NOMO-1 (cell line): Measurements from ENCODE around the gene DDIT4.
"Not testable (repeated sequence)": the region's sequence is repeated elsewhere in the genome, so short reads cannot be mapped to it uniquely, and the experiment has no call there.

Experiments used
- DNase-seq, 2 experiments: peaks; one replicate each; lab custom pipeline; 2025; ENCODE audit not compliant: unreplicated experiment in 2 of 2; lab: John Stamatoyannopoulos, UW

DDIT4 gene

DNA sequence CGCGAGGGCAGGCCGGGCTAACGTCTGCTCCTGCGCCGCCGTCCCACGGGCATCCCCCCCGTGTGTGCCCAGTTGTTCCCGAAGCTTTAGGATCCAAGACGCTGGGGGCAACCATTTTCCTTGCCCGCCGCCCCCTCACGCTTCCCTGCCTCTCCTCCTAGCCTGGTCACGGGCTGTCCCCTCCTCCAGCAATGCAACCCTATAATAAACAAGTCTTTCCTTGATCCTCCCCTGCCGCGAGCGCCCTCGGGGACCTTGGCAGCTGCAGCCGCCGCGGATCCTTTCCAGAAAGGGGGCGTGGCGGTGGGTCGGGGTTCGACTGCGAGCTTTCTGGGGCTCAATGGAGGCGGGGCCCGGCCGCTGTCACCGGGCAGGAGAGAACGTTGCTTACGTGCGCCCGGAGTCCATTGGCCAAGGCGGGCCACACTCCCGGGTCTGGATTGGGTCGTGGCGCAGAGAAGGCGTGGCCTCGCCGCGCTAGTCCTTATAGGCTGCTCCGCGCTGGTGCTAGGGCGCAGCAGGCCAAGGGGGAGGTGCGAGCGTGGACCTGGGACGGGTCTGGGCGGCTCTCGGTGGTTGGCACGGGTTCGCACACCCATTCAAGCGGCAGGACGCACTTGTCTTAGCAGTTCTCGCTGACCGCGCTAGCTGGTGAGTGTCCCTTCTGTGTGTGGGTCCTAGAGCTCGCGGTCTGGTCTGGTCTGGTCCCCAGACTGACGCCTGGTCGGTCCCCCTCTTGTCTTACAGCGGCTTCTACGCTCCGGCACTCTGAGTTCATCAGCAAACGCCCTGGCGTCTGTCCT, at the start of gene DDIT4:
Gene DDIT4, plus strand, starts transcription at position 515 of the 803 bp plus-strand sequence. CDS start 293 bp downstream, outside the sequence.
- peak; percentile 98 to 99 for DNase-seq

- DNase-seq: not testable (repeated sequence)
These were observed 49.5 kb upstream of the DDIT4 start for GRCh38 chr10:72224191-72224590.

DNA sequence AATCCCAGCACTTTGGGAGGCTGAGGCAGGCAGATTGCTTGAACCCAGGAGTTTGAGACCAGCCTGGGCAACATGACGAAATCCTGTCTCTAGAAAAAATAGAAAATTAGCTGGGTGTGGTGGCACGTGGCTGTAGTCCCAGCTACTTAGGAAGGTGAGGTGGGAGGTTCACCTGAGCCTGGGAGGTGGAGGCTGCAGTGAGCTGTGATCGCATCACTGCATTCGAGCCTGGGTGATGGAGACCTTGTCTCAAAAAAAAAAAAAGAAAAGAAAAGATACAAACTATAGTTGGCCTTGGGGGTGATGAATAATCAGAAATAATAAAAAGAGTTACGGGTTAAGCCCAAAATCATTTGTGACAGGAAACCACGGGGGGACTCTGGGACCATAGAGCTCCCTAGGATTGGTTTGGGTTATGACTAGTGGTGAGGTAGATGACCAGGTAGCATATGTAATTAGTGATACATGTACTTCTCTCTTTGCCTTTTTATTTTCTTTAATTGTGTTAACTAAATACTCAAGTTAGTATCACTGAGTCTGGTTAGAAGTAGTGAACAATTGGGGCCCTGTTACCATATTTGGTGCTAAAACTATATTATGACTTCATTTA, 47.2 kb upstream of the DDIT4 start:
- no peak for DNase-seq

DNA sequence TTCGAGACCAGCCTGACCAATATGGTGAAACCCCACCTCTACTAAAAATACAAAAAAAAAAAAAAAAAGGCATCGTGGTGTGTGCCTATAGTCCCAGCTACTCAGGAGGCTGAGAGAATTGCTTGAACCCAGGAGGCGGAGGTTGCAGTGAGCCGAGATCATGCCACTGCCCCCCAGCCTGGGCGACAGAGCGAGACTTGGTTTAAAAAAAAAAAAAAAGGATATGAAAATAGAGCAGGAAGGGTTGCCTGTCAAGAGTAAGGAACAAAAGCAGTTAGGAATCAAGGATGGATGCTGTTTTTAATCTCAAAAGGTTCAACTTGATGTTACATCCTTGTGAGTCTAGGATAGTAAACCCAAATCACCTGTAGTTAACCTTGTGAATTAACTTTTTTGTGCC, 45.9 kb upstream of the DDIT4 start:
- DNase-seq: no peak

GRCh38 chr10:72228318-72228751, 45.4 kb upstream of the DDIT4 start:
- DNase-seq: no peak

DNA sequence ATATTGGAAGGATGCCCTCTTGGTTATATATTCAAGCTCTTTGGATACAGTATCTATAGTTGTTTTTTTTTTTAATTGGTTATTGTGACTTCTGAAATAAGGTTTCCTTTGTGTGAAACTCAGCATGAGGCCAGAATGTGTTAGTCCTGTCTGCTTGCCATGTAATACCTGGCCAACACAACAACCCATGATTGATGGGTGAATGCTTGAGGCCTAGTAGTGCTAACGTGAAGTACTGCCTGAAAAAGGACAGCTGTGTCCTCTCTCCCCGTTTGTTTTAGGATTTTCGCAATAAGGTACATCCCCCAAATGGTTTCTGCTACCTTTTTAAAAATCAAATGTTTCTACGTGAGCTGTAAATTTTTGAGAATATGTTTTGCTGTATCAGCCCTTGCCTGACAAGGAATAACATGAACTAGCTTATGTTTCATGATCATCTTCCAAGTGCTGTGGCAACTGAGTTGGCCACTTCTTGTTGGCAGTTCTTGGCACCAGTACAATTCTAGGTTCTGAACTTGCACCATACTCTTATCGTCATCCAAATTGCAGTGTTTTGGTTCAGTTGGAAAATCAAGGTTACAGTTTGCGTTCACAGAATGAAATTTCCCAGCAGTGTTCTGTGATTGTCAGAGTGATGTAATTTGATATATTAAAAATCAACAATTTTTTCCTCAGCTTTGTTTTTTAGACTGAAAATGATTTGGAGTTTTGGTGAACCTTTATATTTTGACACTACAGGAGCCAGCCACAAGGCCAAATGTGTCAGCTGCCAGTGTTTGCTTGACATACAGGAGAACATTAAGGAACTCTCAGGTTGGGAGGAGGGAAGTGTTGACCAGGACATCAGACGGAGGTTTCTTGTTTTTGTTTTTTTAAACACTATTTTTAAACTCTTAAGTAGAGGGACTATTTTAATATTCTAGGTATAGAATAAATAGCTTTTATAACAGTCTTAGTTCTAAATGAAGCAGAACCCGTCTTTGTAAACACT, 44.2 kb upstream of the DDIT4 start:
- DNase-seq: no peak

GRCh38 chr10:72233621-72234020, 40.1 kb upstream of the DDIT4 start:
- DNase-seq: no peak

DNA sequence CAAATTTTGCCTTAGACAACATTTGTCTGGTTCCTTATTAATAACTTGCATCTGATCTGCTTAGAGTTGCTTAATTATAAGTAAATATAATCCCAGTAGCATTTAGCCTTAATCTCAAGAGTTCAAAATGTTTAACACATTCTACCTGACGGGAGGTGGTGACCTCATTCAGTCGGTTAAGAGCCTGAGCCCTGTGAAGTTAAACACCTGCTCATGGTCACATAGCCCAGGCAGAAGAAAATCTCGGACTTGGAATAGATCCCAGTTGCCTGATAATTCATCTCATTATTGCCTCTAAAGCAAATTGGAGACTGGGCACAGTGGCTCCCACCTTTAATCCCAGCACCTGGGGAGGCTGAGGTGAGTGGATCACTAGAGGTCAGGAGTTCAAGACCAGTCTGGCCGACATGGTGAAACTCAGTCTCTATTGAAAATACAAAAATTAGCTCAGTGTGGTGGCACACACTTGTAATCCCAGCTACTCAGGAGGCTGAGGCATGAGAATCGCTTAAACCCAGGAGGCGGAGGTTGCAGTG, 39.1 kb upstream of the DDIT4 start:
- DNase-seq: no peak

DNA sequence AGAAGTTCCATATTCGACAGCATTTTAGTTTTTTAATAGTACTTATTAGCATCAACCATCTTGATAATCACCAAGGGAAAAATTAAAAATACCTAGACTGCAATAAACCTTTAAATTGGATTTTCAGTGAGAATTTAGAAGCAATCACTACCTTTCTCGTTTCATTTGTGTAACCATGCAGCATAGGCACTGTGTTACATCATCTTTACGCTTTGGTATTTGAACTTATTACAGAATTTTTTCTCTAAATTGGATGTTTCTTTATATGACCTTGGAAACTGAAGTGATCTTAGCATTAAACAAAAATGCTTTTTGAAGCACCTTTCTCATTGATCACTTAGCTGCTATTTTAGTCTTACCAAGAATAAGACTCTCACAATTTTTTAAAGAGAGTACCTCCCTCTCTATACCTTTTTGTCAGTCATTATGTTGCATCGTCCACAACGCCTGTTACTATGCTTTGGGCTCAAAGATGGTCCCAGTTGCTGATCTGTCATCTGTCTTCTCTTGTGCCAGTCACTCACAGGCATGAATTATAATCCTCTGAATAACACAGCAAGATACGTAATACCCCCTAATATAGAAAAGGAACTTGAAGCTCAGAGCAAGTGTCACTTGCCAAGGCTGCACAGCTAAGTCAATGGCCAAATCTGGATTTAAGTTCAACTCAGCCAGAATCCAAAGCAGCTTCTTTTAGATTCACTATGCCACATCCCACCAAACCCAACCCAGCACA, 38.0 kb upstream of the DDIT4 start:
- no peak for DNase-seq

DNA sequence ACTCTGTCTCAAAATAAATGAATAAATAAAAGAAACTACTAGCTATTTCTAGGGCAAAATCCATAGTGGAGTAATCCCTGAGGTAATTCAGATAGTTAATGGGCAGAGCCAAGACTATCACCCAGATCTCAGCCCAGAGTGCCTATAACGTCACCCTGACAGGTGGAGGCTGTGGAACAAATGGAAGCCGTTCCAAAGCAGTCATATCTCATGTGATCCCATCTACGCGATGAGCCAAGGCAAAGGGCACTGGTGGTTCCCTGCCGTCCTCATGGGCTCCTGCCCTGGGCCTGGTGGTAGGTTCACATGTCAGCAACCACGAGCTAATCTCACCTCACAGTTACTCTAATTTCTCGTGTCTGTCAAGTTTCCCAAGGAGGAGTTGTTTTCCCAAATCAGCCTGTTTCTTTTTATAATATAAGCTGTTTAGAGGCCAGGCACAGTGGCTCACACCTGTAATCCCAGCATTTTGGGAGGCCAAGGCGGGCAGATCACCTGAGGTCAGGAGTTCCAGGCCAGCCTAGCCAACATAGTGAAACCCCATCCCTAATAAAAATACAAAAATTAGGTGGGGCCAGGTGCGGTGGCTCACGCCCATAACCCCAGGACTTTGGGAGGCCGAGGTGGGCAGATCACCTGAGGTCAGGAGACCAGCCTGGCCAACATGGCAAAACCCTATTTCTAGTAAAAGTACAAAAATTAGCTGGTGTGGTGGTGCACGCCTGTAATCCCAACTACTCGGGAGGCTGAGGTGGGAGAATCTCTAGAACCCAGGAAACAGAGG, 35.1 kb upstream of the DDIT4 start:
- DNase-seq: no peak

DNA sequence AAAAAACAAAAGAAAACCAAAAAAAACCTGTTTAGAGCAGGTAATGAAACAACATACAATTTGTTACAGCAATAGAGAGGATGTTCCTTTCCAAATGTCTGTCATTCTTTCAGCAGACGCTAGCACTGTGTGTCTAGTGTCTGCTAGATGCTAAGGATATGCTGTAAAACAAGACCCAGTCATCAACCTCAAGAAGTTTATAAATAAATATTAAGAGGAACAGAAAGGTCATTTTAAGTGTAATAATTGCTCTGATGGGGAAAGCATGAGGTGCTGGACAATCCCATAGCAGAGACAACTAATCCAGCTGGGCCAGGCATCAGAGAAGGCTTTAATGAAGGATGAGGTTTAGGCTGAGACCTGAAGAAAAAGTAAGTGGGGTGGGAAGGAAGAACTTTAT, 34.3 kb upstream of the DDIT4 start:
- DNase-seq: peak in 1 of 2 experiments; percentile 11

DNA sequence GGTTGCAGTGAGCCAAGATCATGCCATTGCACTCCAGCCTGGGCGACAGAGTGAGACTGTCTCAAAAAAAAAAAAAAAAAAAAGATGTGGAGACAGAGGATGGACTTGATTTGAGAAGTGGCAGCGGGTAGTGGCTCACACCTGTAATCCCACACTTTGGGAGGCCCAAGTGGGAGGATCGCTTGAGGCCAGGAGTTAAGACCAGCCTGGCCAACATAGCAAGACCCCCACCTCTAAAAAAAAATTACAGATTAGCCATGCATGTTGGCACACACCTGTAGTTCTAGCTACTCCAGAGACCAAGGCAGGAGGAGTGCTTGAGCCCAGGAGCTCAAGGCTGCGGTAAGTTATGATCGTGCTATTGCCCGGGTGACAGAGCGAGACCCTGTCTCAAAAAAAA, 33.4 kb upstream of the DDIT4 start:
- DNase-seq: no peak

DNA sequence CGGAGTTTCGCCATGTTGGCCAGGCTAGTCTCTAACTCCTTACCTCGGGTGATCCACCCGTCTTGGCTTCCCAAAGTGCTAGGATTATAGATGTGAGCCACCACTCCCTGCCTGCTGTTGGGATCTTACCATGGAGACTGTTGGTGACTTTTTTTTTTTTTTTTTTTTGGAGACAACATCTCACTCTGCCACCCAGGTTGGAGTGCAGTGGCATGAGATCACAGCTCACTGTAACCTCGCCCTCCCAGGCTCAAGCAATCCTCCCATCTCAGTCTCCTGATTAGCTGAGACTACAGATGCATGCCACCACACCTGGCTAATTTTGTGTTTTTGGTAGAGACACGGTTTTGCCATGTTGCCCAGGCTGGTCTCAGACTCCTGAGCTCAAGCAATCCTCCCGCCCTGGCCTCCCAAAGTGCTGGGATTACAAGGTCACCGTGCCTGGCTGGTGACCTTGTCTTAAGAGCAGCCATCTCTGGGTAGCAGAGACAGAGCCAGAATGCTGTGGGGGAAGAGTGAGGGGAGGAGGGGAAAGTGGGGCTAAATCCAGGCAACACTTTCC, 32.0 kb upstream of the DDIT4 start:
- DNase-seq: no peak

- no peak for DNase-seq
These were observed 31.0 kb upstream of the DDIT4 start for GRCh38 chr10:72242675-72243074.

DNA sequence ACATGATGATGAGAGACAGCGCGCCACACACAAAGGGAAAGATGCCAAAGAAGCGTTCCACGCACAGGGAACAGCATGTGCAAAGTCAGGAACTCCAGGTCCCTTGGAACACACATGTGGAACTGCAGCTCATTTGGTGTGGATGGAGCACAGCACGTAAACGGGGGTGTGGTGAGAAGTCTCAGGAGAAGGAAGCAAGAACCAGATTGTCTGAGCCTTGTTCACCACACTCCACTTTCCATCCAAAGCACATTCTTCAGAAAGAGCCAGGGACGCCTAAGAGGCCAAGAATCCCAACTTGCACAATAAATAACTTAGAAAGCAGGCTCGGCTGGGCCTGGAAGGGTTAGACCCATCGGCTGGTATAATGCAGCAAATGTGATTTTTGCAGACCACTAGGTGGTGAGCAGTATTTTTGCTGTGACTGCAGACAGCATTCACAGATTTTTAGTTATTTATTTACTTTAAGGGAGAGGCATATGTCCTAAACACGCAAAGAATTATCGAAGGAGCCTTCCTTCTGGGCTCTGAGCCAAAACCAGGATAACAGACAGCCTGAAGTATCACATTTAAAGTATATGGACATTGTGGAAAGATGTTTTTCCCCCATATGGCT, 29.8 kb upstream of the DDIT4 start:
- DNase-seq: no peak

DNA sequence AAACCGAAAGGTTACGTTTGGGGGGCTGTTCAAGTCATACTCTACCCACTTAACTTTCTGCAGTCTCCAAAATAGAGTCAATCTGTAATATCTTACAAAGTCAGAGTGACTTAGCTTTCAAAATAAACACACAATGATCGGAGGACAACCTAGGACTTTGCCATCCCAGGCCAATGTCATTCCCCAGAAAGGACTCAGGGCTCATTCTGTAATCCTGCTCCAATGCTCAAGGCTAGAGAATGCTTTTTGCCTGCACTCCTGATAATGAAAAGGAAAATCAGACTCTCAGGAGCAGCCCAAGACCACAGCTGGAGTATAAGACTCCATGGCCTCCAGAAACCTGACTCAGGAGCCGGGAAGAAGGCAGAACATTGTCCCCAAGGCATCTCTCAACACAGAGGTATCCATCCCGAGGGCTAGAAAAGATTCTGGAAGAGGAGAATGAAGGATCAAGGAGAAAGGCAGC, 29.1 kb upstream of the DDIT4 start:
- no peak for DNase-seq

GRCh38 chr10:72245949-72246525, 27.7 kb upstream of the DDIT4 start:
- DNase-seq: no peak

GRCh38 chr10:72248468-72249151, 25.1 kb upstream of the DDIT4 start:
- peak; percentile 67 to 70 for DNase-seq
